IPS DF 19.7 (cell line): ENCODE measurements around the gene C2orf92.
"Not testable (repeated sequence)": the region's sequence is repeated elsewhere in the genome, so short reads cannot be mapped to it uniquely, and the experiment has no call there.

Experiments
- DNase-seq: peaks from one replicate; pipeline ENCODE4 v3.0.0-alpha.2; 2013; ENCODE audit warnings: low read depth, low spot score

The C2orf92 gene

GRCh38 chr2:97660044-97660774, 9.3 kb upstream of the C2orf92 start:
- DNase-seq, result no peak

GRCh38 chr2:97660775-97661389, 8.6 kb upstream of the C2orf92 start:
- DNase-seq, result no peak

GRCh38 chr2:97661927-97662326, 7.6 kb upstream of the C2orf92 start:
- DNase-seq, result no peak

- DNase-seq, result no peak
Observed at GRCh38 chr2:97662386-97662894, 7.1 kb upstream of the C2orf92 start.

- DNase-seq, result no peak
Observed at GRCh38 chr2:97662895-97663625, 6.5 kb upstream of the C2orf92 start.

- DNase-seq, result no peak
Observed at GRCh38 chr2:97663626-97663961, 5.9 kb upstream of the C2orf92 start.

GRCh38 chr2:97663962-97664635, 5.4 kb upstream of the C2orf92 start, which contains the start of gene ACTR1B:
ACTR1B (minus strand) TSS chr2:97664044; CDS start chr2:97663890, 154 bp downstream.
- peak; percentile 92 for DNase-seq

- no peak for DNase-seq
Observed at GRCh38 chr2:97664636-97664970, 4.9 kb upstream of the C2orf92 start.

GRCh38 chr2:97670471-97670870, 958 bp downstream of the C2orf92 start:
- no peak for DNase-seq

GRCh38 chr2:97671526-97671925, 2.0 kb downstream of the C2orf92 start:
- DNase-seq, result no peak

GRCh38 chr2:97672606-97673140, 3.2 kb downstream of the C2orf92 start:
- not testable (repeated sequence) for DNase-seq

GRCh38 chr2:97673182-97673914, 3.8 kb downstream of the C2orf92 start:
- no peak for DNase-seq

GRCh38 chr2:97673915-97674283, 4.4 kb downstream of the C2orf92 start:
- no peak for DNase-seq

GRCh38 chr2:97675430-97676113, 6.1 kb downstream of the C2orf92 start:
- no peak for DNase-seq

GRCh38 chr2:97676620-97677019, 7.1 kb downstream of the C2orf92 start:
- DNase-seq, result no peak

- no peak for DNase-seq
Observed at GRCh38 chr2:97677480-97677879, 8.0 kb downstream of the C2orf92 start.

GRCh38 chr2:97678298-97678697, 8.8 kb downstream of the C2orf92 start:
- DNase-seq, result no peak

- DNase-seq, result not testable (repeated sequence)
Observed at GRCh38 chr2:97687235-97687634, 17.7 kb downstream of the C2orf92 start.

- no peak for DNase-seq
Observed at GRCh38 chr2:97688062-97688827, 18.7 kb downstream of the C2orf92 start.

- DNase-seq, result peak; percentile 30
Observed at GRCh38 chr2:97691166-97691565, 21.7 kb downstream of the C2orf92 start.
